HG03280 (cell line): Measurements from ENCODE around the gene KIAA1755.
A peak's percentile ranks its signal among the peaks of the same experiment; 100 is the strongest.

Experiments used
- ATAC-seq: cut with Tn5 transposase; IDR thresholded peaks from one replicate; pipeline ENCODE4 v1.9.1; 2021; ENCODE audit warnings: mild to moderate bottlenecking, moderate library complexity; ENCODE audit not compliant: unreplicated experiment

KIAA1755 gene

GRCh38 chr20:38167851-38168760 lies 92.4 kb downstream of the KIAA1755 start:
- no peak for ATAC-seq

DNA sequence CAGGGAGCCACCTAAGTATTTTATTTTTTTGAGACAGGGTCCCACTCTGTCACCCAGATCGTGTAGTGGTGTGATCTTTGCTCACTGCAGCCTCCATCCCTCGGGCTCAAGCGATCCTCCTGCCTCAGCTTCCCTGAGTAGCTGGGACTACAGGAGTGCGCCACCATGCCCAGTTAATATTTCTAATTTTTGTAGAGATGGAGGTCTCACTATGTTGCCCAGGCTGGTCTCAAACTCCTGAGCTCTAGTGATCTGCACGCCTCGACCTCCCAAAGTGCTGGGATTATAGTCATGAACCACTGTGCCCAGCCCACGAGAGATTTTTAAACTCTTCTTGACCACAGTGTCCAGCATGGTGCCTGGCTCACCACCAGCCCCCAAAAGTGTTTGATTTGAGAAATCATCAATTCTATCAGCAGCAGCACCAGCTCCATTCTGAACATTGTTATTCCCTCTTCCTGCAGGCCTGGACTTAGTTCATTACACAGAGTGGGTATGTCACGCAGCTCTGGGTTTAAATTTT lies 93.1 kb downstream of the KIAA1755 start:
- no peak for ATAC-seq

GRCh38 chr20:38166703-38167233 lies 93.8 kb downstream of the KIAA1755 start:
- ATAC-seq, result no peak

GRCh38 chr20:38165966-38166702 lies 94.4 kb downstream of the KIAA1755 start:
- ATAC-seq, result no peak

GRCh38 chr20:38165089-38165965 lies 95.2 kb downstream of the KIAA1755 start, which contains the start of gene TGM2:
TGM2 (minus strand) TSS chr20:38165270; CDS start chr20:38165198, 72 bp downstream.
- ATAC-seq, result peak; percentile 84

GRCh38 chr20:38164624-38165088 lies 95.9 kb downstream of the KIAA1755 start:
- ATAC-seq, result no peak

DNA sequence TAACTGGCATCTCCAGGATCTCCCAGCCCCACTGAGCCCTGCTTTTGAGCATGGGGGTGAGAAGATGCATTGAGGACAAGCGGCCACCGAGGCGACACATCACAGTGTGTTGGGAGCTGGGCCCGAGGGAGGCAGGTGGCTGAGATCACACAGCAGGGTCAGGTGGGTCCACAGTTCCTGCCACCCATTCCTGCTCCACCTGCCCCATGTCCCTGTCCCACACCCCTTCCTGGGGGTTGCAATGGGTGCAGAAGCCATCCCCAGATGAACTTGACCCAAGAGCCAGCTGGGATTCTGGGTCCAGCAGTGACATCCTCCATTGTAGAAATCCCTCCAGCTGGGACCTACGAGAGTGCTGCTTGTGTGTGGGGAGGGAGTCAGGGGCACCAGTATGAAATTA lies 96.5 kb downstream of the KIAA1755 start:
- ATAC-seq, result no peak

DNA sequence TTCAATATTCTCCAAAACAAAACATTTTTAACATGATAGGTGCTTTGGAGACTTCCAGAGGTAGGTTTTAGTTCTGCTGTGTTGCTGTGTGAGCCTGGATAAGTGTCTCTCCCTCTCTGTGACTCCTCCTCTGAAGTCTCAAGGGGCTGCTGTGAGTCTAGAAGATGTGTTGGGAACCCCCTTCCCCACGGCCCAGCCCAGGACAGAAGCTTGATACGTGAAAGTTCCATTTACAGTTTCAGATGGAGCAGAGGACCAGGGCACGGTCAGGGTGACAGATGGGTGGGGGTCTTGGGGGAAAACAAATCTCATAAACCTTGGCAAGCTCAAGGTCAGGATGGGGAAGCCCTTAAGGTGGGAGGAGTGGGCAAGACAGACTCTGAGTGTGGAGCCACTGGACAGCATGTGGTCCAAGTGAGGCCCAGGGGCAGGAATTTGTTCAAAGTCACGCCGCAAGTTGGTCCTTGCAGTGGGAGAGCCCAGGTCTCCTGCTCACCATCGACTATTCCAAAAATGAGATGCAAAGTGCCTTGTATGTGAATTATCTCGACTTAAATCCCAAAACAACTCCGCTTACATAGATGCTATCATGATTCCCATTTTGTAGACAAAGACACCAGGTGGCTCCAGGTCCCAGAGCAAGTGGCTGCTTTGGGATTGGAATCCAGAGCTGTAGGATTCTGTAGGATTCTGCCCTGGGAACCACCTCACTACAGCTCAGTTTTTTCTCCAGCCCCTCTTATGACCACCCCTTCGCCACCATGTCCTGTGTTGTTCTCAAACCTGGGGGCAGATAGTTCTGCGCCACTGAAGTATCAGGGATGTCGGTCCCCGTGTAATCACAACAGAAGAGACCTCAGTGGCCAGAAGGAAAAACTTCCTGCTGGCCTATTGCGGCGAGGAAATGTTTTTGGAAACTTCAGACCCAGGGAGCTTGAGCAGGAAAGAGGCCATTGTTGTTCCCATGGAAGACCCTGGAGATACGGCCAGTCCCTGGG lies 97.4 kb downstream of the KIAA1755 start:
- ATAC-seq, result no peak

- ATAC-seq, result no peak
Measured at GRCh38 chr20:38162149-38162548, 98.4 kb downstream of the KIAA1755 start.

GRCh38 chr20:38161412-38161774 lies 99.1 kb downstream of the KIAA1755 start:
- ATAC-seq, result no peak
